HG02588 (cell line): ENCODE data around the gene MCUR1.

Source experiments
- ATAC-seq: cut with Tn5 transposase; IDR thresholded peaks from one replicate; pipeline ENCODE4 v1.9.1; 2021; ENCODE audit warnings: mild to moderate bottlenecking, moderate library complexity; ENCODE audit not compliant: unreplicated experiment

Gene MCUR1

DNA sequence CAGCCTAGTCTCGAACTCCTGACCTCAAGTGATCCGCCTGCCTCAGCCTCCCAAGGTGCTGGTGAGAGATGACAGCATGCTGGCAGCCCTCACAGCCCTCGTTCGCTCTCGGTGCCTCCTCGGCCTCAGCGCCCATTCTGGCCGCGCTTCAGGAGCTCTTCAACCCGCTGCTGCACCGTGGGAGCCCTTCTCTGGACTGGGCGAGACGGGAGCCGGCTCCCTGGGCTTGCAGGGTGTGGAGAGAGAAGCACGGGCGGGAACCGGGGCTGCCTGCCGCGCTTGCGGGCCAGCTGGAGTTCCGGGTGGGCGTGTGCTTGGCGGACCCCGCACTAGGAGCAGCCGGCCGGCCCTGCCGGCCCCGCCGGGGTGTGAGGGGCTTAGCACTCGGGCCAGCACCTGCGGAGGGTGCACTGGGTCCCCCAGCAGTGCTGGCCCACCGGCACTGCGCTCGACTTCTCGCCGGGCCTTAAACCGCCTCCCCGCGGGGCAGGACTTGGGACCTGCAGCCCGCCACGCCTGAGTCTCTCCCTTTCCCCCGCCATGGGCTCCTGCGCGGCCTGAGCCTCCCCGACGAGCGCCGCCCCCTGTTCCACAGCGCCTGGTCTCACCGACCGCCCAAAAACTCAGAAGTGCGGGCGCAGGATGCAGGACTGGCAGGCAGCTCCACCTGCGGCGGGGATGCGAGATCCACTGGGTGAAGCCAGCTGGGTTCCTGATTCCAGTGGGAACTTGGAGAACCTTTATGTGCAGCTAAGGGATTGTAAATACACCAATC is 71.2 kb downstream of the MCUR1 start:
- ATAC-seq = no peak

DNA sequence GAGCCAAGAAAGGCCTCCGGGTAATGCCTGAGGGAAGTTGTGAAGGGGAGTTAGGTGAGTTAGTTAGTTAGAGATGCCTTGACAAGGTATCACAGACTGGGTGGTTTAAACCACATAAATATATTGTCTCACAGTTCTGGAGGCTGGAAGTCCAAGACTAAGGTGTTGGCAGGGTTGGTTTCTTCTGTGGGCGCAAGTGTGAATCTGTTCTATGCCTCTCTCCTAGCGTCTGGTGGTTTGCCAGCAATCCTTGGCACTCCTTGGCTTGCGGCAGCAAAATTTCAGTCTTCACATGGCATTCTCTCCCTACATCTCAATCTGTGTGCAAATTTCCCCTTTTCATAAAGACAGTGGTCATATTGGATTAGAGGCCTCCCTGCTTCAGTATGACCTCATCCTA is 73.0 kb downstream of the MCUR1 start:
- ATAC-seq = no peak
